ENCODE measurements around the gene KDM4C. TPM values are rescaled to one million over a fixed set of nuclear protein-coding genes. Genes with fewer than 3 reads are reported as not detected.

Gene KDM4C
- total RNA-seq, 1 experiment from 2014 or later: 16.2 TPM

GRCh38 chr9:6869081-6869948, 111.5 kb downstream of the KDM4C start:
- no peak for DNase-seq
- H3K9me3 Mint-ChIP-seq (ENCODE audit: low read depth, unreplicated experiment): no peaks in the 10 kb centered on the region
- CTCF ChIA-PET: no interaction called here
- no peaks in the 10 kb centered on the region for H3K27me3 Mint-ChIP-seq (ENCODE audit: unreplicated experiment)
- no peaks in the 10 kb centered on the region for H3K4me1 Mint-ChIP-seq (ENCODE audit: low read depth, unreplicated experiment)
- intact Hi-C loops (cut with micrococcal nuclease; ENCODE audit: unreplicated experiment): no loop called here
- no peaks in the 10 kb centered on the region for H3K36me3 Mint-ChIP-seq (ENCODE audit: insufficient read depth, unreplicated experiment)
- TF ChIP-seq CTCF (IDR thresholded peaks at IDR 0.05; ENCODE audit: unreplicated experiment): no peak
- no TSS peak for BruUV-seq (replicated peaks)
- no peak overlapping the region for H3K4me3 Mint-ChIP-seq (ENCODE audit: low read depth, unreplicated experiment)
- H3K27ac Mint-ChIP-seq (ENCODE audit: unreplicated experiment): no peak overlapping the region

DNA sequence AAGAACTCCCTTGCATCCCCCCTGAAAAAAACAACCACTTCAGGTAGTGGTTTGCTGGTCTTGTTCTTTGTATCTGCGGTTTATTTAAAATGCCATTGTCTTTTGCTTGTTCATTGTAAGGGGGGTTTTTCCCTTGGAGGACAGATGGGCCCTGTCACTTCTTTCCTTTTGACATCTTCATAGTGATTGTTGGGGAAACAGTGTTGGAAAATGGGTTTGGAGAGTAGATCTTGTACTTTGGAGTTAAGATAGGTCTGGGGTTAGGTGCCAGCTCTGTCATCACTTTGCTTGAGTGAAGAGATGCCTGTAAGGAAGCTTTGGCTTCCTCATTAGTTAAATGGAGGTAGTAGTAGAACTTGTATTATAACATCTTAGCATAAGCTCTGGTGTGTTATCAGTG, 112.4 kb downstream of the KDM4C start:
- no TSS peak for BruUV-seq (replicated peaks)
- Mint-ChIP-seq H3K27me3 (ENCODE audit: unreplicated experiment) (no peaks in the 10 kb centered on the region), H3K9me3 (ENCODE audit: low read depth, unreplicated experiment) (no peaks in the 10 kb centered on the region), H3K4me1 (ENCODE audit: low read depth, unreplicated experiment) (no peaks in the 10 kb centered on the region), H3K36me3 (ENCODE audit: insufficient read depth, unreplicated experiment) (no peaks in the 10 kb centered on the region), H3K27ac (ENCODE audit: unreplicated experiment) (no peak overlapping the region), H3K4me3 (ENCODE audit: low read depth, unreplicated experiment) (no peak overlapping the region)
- no peak for TF ChIP-seq CTCF (IDR thresholded peaks at IDR 0.05; ENCODE audit: unreplicated experiment)
- CTCF ChIA-PET: no interaction called here
- no peak for DNase-seq
- intact Hi-C loops (cut with micrococcal nuclease; ENCODE audit: unreplicated experiment): no loop called here

DNA sequence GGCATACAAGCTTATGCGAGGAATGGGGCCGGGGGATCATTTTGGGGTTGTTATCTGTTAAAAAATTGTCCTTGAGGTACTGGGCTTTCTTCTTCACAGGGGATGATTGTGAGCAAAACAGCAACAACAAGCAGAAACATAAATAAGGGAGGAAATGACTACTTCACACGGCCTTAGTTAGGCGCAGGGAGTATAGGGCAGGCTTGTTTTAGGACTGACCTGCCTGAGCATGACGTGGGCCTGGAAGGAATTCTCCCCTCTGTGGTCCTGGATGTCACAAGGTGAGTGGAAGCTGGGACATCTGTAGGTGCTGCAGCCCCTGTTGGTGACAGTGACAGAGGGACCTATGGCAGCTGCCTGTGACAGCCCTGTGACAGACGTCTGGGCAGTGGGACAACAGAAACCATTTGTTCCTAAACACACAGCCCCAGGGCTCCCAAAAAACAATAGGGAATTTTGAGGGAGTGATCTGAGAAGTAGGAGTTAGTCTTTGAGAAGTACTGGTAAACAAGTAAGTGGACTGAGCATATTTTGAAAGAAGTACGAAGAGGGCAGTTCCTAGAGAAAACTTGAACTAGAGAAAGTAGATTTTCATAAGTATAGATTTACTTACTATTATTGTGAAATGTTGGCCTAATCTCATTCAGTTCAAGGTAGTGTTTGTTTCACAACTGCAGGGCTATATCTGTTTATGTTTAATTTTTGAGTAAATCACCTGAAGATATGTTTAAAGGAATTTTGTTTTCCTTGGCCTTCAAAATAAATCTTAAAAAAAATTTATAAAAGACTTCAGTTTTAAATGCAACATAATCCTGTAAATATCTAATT, 113.1 kb downstream of the KDM4C start:
- DNase-seq: no peak
- Mint-ChIP-seq H3K4me1 (ENCODE audit: low read depth, unreplicated experiment) (peaks cover under 1% of the 10 kb centered on the region), H3K4me3 (ENCODE audit: low read depth, unreplicated experiment) (no peak overlapping the region), H3K9me3 (ENCODE audit: low read depth, unreplicated experiment) (no peaks in the 10 kb centered on the region), H3K36me3 (ENCODE audit: insufficient read depth, unreplicated experiment) (no peaks in the 10 kb centered on the region), H3K27me3 (ENCODE audit: unreplicated experiment) (no peaks in the 10 kb centered on the region), H3K27ac (ENCODE audit: unreplicated experiment) (no peak overlapping the region)
- CTCF ChIA-PET: interaction anchor here (0.6 kb wide), 1 partner anchor 423 kb away, joined by 4 read pairs; no protein-coding TSS in a partner anchor
- TF ChIP-seq CTCF (IDR thresholded peaks at IDR 0.05; ENCODE audit: unreplicated experiment): no peak
- intact Hi-C loops (cut with micrococcal nuclease; ENCODE audit: unreplicated experiment): no loop called here
- BruUV-seq (replicated peaks): no TSS peak

- H3K4me3 Mint-ChIP-seq (ENCODE audit: low read depth, unreplicated experiment): no peak overlapping the region
- H3K36me3 Mint-ChIP-seq (ENCODE audit: insufficient read depth, unreplicated experiment): no peaks in the 10 kb centered on the region
- CTCF ChIA-PET: no interaction called here
- H3K9me3 Mint-ChIP-seq (ENCODE audit: low read depth, unreplicated experiment): no peaks in the 10 kb centered on the region
- peaks cover 19% of the 10 kb centered on the region for H3K4me1 Mint-ChIP-seq (ENCODE audit: low read depth, unreplicated experiment)
- TF ChIP-seq CTCF (IDR thresholded peaks at IDR 0.05; ENCODE audit: unreplicated experiment): no peak
- BruUV-seq (replicated peaks): no TSS peak
- DNase-seq: no peak
- intact Hi-C loops (cut with micrococcal nuclease; ENCODE audit: unreplicated experiment): no loop called here
- no peaks in the 10 kb centered on the region for H3K27me3 Mint-ChIP-seq (ENCODE audit: unreplicated experiment)
- H3K27ac Mint-ChIP-seq (ENCODE audit: unreplicated experiment): no peak overlapping the region
Observed at GRCh38 chr9:6873857-6874256, 116.1 kb downstream of the KDM4C start.
